AG09309 (cell line): ENCODE measurements around the gene RELT.

ENCODE experiments used
- DNase-seq: peaks from one replicate; pipeline ENCODE4 v3.0.0-alpha.2; 2010; ENCODE audit warnings: low read depth
- H3K4me3 ChIP-seq: 2 replicates; pipeline ENCODE4 v1.5.1; 2011; ENCODE audit warnings: mild to moderate bottlenecking, low read depth, low read length, moderate library complexity; ENCODE audit not compliant: control insufficient read depth
- TF ChIP-seq, protein P1 (sequence below): IDR thresholded peaks from 2 replicates; pipeline ENCODE4 v1.5.1; 2011; ENCODE audit warnings: mild to moderate bottlenecking, low read depth, low read length, inconsistent platforms; ENCODE audit not compliant: insufficient read depth, control insufficient read depth; ENCODE audit errors: missing control alignments

Gene RELT

DNA sequence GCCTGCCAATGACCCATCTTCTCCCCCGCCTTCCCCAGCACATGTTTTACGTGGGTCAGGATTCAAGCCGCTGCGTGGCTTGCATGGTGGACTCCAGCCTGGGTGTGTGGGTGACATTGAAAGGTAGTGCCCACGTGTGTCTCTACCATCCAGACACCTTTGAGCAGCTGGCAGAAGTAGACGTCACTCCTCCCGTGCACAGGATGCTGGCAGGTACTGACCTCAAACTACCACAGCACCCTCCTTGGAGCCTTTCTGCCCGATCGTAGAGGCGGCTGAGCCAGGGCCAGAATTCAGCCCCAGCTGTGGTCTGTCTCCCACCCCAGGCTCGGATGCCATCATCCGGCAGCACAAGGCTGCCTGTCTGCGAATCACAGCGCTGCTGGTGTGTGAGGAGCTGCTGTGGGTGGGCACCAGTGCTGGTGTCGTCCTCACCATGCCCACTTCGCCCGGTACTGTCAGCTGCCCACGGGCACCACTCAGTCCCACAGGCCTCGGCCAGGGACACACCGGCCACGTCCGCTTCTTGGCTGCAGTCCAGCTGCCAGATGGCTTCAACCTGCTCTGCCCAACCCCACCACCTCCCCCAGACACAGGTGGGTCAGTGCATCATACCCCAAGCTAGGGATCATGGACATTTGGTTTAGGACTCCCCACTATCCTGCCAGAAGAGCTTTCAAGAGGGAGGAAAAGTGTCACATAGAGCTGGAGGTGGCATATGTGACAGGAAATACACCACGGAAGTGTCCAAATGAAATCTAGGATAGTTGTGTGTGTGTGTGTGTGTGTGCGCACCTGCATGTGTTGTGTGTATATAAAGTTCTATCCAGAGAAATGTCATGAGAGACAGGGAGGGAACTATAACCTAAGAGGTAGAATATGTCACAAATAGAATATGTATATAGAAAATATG is 10.6 kb upstream of the RELT start:
- H3K4me3 ChIP-seq: no peak overlapping the region
- DNase-seq: no peak
- TF ChIP-seq, protein P1, sequence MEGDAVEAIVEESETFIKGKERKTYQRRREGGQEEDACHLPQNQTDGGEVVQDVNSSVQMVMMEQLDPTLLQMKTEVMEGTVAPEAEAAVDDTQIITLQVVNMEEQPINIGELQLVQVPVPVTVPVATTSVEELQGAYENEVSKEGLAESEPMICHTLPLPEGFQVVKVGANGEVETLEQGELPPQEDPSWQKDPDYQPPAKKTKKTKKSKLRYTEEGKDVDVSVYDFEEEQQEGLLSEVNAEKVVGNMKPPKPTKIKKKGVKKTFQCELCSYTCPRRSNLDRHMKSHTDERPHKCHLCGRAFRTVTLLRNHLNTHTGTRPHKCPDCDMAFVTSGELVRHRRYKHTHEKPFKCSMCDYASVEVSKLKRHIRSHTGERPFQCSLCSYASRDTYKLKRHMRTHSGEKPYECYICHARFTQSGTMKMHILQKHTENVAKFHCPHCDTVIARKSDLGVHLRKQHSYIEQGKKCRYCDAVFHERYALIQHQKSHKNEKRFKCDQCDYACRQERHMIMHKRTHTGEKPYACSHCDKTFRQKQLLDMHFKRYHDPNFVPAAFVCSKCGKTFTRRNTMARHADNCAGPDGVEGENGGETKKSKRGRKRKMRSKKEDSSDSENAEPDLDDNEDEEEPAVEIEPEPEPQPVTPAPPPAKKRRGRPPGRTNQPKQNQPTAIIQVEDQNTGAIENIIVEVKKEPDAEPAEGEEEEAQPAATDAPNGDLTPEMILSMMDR: no peak

DNA sequence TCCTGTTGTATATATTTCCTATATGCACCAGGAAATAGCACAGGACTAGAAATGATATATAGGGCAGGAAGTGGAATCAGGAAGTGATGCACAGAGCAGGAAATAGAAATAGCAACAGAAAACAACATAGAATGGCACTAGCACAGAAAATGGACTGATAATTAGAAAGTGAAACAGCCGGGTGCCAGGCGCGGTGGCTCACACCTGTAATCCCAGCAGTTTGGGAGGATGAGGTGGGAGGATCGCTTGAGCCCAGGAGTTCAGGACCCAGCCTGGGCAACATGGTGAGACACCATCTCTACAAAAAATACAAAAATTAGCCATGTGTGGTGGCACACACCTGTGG is 10.0 kb upstream of the RELT start:
- H3K4me3 ChIP-seq: no peak overlapping the region
- no peak for DNase-seq
- TF ChIP-seq, protein P1: no peak

DNA sequence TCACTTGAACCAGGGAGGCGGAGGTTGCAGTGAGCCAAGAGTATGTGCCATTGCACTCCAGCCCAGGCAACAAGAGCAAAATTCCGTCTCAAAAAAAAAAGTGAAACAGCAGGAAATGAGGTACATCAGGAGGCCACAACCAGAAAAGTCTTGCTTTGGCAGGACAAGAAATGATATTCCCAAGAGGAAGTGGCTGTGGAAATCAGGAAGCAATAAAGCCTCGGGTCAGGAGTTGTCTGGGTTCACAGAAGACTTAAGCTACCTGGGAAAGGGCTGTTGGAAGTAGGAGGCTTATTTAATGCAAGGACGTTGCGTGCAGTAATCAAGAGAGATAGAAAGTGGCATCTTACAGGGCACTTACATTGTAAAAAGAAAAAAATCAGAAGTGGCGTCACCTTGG is 9.2 kb upstream of the RELT start:
- TF ChIP-seq, protein P1: no peak
- DNase-seq: no peak
- H3K4me3 ChIP-seq: no peak overlapping the region

DNA sequence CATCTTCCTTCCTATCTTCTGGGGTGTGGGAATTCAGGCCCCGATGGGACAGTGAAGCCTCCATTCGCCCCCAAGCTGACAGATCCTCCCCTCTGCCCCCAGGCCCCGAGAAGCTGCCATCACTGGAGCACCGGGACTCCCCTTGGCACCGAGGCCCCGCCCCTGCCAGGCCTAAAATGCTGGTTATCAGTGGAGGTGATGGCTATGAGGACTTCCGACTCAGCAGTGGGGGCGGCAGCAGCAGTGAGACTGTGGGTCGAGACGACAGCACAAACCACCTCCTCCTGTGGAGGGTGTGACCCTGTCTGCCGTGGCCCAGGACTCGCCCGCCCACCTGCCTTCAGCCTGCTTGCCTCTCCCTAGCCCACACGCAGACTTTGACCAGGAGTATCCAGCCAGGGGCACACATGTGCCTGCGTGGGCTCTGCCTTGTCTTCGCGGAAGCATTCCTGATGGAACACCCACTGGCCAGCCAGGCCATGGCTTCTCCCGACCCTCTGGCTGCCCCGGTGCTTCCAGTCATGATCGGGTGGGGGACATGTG is 8.6 kb upstream of the RELT start:
- TF ChIP-seq, protein P1: no peak
- DNase-seq: no peak
- H3K4me3 ChIP-seq: no peak overlapping the region

DNA sequence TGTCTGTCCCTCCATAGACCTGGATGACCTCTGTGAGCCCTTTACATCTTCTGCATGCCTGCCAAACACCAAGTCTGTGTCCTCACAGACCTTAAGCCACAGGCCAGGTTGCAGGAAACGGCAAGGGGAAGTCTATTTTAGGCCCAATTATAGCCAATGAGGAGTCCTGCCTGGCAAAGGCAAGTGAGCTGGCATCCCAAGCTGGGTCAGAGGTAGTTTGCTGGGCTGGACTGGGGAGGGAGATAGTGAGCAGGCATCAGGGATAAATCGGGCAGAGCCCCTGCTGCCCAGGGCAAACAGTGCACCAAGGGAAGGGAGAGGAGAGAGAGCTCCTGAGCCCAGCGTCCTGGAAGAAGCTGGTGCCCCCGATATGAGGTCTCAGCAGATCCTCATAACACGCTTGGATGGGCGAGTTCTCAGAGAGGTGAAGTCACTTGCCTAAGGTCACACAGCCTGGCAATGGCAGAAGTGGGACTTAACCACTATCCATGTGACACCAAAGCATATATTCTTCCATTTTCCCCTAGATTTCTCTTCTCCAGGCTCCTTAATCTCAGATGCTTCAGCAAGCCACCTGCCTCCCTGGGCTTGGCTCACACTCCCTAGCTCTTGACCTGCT is 3.7 kb upstream of the RELT start:
- DNase-seq: no peak
- TF ChIP-seq, protein P1: no peak
- no peak overlapping the region for H3K4me3 ChIP-seq

DNA sequence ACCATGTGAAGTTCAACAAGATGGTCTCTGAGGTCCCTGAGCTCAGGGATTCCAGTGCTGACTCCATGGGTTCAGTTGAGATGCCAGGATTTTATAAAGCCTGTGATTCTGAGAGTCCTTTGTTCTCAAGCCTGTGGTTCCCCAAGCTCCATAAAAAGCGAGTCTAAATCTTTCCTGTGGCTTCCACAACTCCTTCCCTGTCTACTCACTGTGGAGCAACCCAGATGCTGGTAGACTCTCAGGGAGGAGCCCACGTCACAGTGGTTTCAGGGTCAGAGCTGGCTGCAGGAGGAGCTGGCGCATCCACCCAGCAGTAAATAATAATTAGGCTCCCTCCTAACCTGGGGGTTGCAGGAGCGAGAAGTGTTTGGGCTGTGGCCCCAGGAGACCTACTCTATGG is 2.0 kb upstream of the RELT start:
- H3K4me3 ChIP-seq: no peak overlapping the region
- TF ChIP-seq, protein P1: no peak
- peak; percentile 61 for DNase-seq
